A549 (cell line): ENCODE data around the gene DERL3. TPM values are rescaled to one million over a fixed set of nuclear protein-coding genes. Genes with fewer than 3 reads are reported as not detected.

ENCODE experiments used
- ATAC-seq, 2 experiments: fragments of 200-7000 bp in 1 of 2; fragments of >200 bp in 1 of 2; cut with Nextera tagmentation in 1 of 2; cut with Tn5 transposase in 1 of 2; 3 replicates each; pipeline versions ENCODE4 v1.8.0 to v1.9.1; 2018 to 2020; ENCODE audit warnings: mild to moderate bottlenecking in 1 of 2, moderate library complexity in 1 of 2
- CTCF ChIA-PET: fragments of 300-600 bp; sonication (Branson Sonifier 250); formaldehyde crosslinking; extraction: SDS; loops from one replicate; lab custom pipeline; 2021; ENCODE audit warnings: antibody characterized with exemption, inconsistent platforms; lab: Yijun Ruan, JAX
- POLR2A ChIA-PET: fragments of 350-600 bp; formaldehyde crosslinking; extraction: SDS; loops from one replicate; lab custom pipeline; 2021; ENCODE audit warnings: antibody characterized with exemption, inconsistent platforms; lab: Yijun Ruan, JAX
- DNase-seq, 2 experiments: peaks; one replicate each; pipeline versions ENCODE4 v3.0.0 to v3.0.0-alpha.2; 2011 to 2016; ENCODE audit warnings: low read depth in 1 of 2, low spot score in 1 of 2
- FAIRE-seq: peaks from 2 replicates; lab custom pipeline; 2011; peaks lifted over from hg19 to GRCh38; lab: Jason Lieb, UNC
- H3K27ac ChIP-seq, 2 experiments: fragments of >200 bp; sonication (Bioruptor Twin); formaldehyde crosslinking; 3 replicates each; pipeline ENCODE4 v1.5.1; 2016 to 2017
- H3K4me1 ChIP-seq: fragments of >200 bp; sonication (Bioruptor Twin); formaldehyde crosslinking; 3 replicates; pipeline ENCODE4 v1.6.1; 2016
- H3K4me2 ChIP-seq: fragments of >200 bp; sonication (Bioruptor Twin); formaldehyde crosslinking; 3 replicates; pipeline ENCODE4 v1.6.1; 2016
- H3K4me3 ChIP-seq: fragments of >200 bp; sonication (Bioruptor Twin); formaldehyde crosslinking; 3 replicates; pipeline ENCODE4 v1.5.1; 2016
- H3K9me3 ChIP-seq: fragments of >200 bp; sonication (Bioruptor Twin); formaldehyde crosslinking; 3 replicates; pipeline ENCODE4 v1.6.1; 2016
- BCL3 ChIP-seq: fragments of >200 bp; sonication (Bioruptor Twin); formaldehyde crosslinking; IDR thresholded peaks from 3 replicates; pipeline ENCODE4 v1.6.1; 2016
- CBX8 ChIP-seq: fragments of 200-600 bp; sonication (generic); IDR thresholded peaks from 2 replicates; pipeline ENCODE4 v1.6.1; 2016
- CTCF ChIP-seq: fragments of >200 bp; sonication (Bioruptor Twin); formaldehyde crosslinking; IDR thresholded peaks from 3 replicates; pipeline ENCODE4 v1.5.1; 2016
- ESRRA ChIP-seq: fragments of 150-350 bp; IDR thresholded peaks from 2 replicates; pipeline ENCODE4 v1.6.1; 2014; ENCODE audit warnings: mild to moderate bottlenecking, low read length, borderline replicate concordance
- HMGXB4 ChIP-seq: fragments of 250-450 bp; sonication (Bioruptor Pico); IDR thresholded peaks from 2 replicates; pipeline ENCODE4 v1.5.0; 2021; ENCODE audit warnings: mild to moderate bottlenecking, moderate library complexity, borderline replicate concordance
- HOXB5 ChIP-seq: fragments of 250-450 bp; sonication (Bioruptor Pico); IDR thresholded peaks from 2 replicates; pipeline ENCODE4 v1.5.0; 2020; ENCODE audit warnings: mild to moderate bottlenecking, moderate library complexity
- KDM1A ChIP-seq: fragments of 200-600 bp; sonication (generic); IDR thresholded peaks from 2 replicates; pipeline ENCODE4 v1.6.1; 2016; ENCODE audit warnings: low read depth, mild to moderate bottlenecking
- KDM5A ChIP-seq: fragments of 200-600 bp; sonication (generic); IDR thresholded peaks from 2 replicates; pipeline ENCODE4 v1.6.1; 2016; ENCODE audit warnings: antibody characterized with exemption, mild to moderate bottlenecking
- MAZ ChIP-seq: fragments of 150-350 bp; IDR thresholded peaks from 2 replicates; pipeline ENCODE4 v1.6.1; 2014; ENCODE audit warnings: antibody characterized with exemption, low read depth, low read length, borderline replicate concordance
- NR3C1 ChIP-seq: fragments of >200 bp; sonication (Bioruptor Twin); formaldehyde crosslinking; IDR thresholded peaks from 3 replicates; pipeline ENCODE4 v1.6.1; 2017
- POLR2AphosphoS2 ChIP-seq: conservative IDR thresholded peaks from 2 replicates; pipeline ENCODE4 v1.6.1; 2012; ENCODE audit warnings: low read length, improper control_type of control experiment, inconsistent platforms
- RARB ChIP-seq: fragments of 250-450 bp; sonication (Bioruptor Pico); IDR thresholded peaks from 2 replicates; pipeline ENCODE4 v1.8.0; 2021; ENCODE audit warnings: mild to moderate bottlenecking, moderate library complexity
- REST ChIP-seq: fragments of 200-600 bp; sonication (generic); IDR thresholded peaks from 2 replicates; pipeline ENCODE4 v1.6.1; 2016; ENCODE audit warnings: antibody characterized with exemption, mild to moderate bottlenecking, moderate library complexity
- RFX5 ChIP-seq: fragments of 450-650 bp; IDR thresholded peaks from 2 replicates; pipeline ENCODE4 v1.7.1; 2014; ENCODE audit warnings: antibody characterized with exemption, mild to moderate bottlenecking, moderate library complexity
- SMC3 ChIP-seq: fragments of >200 bp; sonication (Bioruptor Twin); formaldehyde crosslinking; IDR thresholded peaks from 3 replicates; pipeline ENCODE4 v1.6.1; 2018; ENCODE audit warnings: inconsistent platforms
- SREBF2 ChIP-seq: fragments of 450-650 bp; IDR thresholded peaks from 2 replicates; pipeline ENCODE4 v1.6.1; 2014; ENCODE audit warnings: mild to moderate bottlenecking, moderate library complexity
- ZFP36 ChIP-seq: fragments of 450-650 bp; IDR thresholded peaks from 2 replicates; pipeline ENCODE4 v1.6.1; 2014; ENCODE audit warnings: borderline replicate concordance; ENCODE audit not compliant: partially characterized antibody
- WGBS: methylation state at CpG from one replicate; pipeline ENCODE4 v1.1.6; 2017; ENCODE audit errors: missing lambda C conversion rate; 5-methylcytosine and 5-hydroxymethylcytosine counted together
- polyA plus RNA-seq, 4 experiments: library from polyadenylated mRNA; depleted of rRNA in 3 of 4; stranded (reverse); fragments of >200 nt; fragmentation: RNase III in 1 of 4; extraction: RNeasy Plus Mini Kit Qiagen cat#74134 plus additional on column Dnase treatment in 1 of 4; gene quantifications; 2 replicates in 3 of 4; 3 replicates in 1 of 4; pipeline ENCODE4 v1.2.3, GENCODE V29; 2011 to 2017
- TF ChIP-seq, protein P1 (sequence below): fragments of >200 bp; sonication (Bioruptor Twin); formaldehyde crosslinking; IDR thresholded peaks from 2 replicates; pipeline ENCODE4 v1.6.1; 2016

DERL3 gene
- polyA plus RNA-seq, 2 of the 4 experiments (the other 2 are of a cell fraction): 0.08 to 0.40 TPM

DNA sequence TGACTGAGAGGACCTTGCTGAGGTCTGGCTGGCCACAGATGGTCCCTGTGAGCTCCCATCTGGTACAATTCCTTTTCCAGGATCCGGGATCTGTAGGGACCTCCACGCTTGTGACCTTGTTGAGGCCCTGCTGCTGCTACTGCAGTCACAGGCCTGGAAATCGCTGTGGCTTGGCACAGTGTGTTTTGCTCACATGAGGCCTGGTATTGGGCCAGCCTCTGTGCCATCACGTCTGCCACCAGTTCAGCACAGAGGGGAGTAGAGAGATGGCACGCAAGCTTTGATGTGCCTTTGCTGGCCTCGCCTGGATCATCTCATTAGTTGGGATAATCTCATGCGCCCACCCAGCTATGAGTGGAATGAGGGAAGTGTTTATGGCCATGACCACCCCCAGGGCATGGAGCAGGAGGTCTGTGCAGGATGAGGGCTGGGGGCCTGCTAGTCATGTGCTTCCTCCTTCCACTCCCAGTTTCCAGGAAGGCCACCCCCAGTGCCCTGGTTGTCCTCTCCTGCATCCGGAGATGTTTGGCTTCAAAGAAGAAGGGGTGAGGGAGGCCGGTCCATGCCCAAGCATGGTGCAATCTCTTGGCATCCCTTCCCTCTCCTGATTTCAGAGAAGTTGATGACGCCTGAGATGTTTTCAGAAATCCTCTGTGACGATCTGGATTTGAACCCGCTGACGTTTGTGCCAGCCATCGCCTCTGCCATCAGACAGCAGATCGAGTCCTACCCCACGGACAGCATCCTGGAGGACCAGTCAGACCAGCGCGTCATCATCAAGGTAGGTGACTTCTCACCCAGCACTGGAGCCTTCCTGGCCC, 22.4 kb downstream of the DERL3 start (continued):
- TF ChIP-seq CTCF (no peak), REST (no peak)

- ATAC-seq (no peak), DNase-seq (no peak)
- ChIA-PET POLR2A (no interaction called here), CTCF (interaction anchor here (0.9 kb wide), 1 partner anchor 7 kb away, joined by 3 read pairs; no protein-coding TSS in a partner anchor)
- 87% methylated on average over 9 of the region's 10 CpGs for WGBS
- TF ChIP-seq NR3C1 (no peak), ZFP36 (no peak), KDM5A (no peak), CBX8 (no peak), POLR2AphosphoS2 (no peak), HOXB5 (CRISPR knock-in tag) (no peak), SREBF2 (no peak), RARB (CRISPR knock-in tag) (no peak), SMC3 (no peak), MAZ (no peak), KDM1A (no peak), BCL3 (no peak), RFX5 (no peak), ESRRA (no peak), HMGXB4 (CRISPR knock-in tag) (no peak)
- TF ChIP-seq, protein P1, sequence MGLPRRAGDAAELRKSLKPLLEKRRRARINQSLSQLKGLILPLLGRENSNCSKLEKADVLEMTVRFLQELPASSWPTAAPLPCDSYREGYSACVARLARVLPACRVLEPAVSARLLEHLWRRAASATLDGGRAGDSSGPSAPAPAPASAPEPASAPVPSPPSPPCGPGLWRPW: no peak
- TF ChIP-seq, all 56 proteins: peak for 0
- FAIRE-seq: no peak
- H3K4me1 ChIP-seq: no peaks in the 10 kb centered on the region
- no peak overlapping the region for H3K4me2 ChIP-seq
- no peak overlapping the region for H3K4me3 ChIP-seq
- H3K27ac ChIP-seq: no peak overlapping the region
- no peaks in the 10 kb centered on the region for H3K9me3 ChIP-seq
Measured at GRCh38 chr22:23815541-23816155, 23.2 kb downstream of the DERL3 start.
